ENCODE measurements around the gene SLF2.

DNA sequence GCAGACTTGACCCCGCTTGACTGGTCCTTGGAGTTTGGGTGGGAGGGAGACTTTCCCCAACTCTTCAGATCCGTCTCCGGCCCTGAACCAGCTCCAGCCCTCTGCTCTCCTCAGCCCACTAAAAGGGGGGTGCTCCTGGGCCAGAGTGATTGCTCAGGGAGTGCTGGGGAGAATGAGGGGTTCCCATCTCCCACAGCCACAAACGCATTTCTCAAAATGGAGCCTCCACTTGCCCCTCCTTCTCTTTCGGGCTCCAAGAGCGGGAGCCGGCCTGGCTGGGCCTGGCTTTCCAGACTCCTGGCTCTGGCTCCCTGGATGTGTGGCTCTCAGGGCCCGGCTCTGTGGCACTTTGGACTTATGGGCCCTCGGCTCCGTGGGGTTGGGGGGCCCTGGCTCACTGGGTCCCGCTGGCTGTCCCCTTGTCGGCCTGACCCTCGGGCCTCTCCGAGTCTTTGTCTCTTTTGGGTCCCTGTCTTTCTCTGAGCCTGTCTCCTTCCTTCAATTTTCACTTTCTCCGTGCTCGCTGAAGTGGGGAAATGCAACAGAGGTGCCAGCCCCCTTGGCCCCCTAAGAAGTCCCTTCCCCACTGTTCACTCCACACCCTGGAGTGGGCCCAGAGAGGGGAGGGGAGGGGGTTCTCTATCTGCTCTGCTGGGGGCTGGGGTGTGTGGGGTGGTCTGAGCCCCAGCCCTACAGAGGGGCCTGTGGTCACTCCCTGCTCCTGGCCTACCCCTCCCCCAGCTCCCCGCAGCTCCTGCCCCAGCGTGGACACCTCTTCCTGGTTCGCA, 87.6 kb downstream of the SLF2 start:
- no peak for TF ChIP-seq CTCF (conservative IDR thresholded peaks at IDR 0.05)
- no peak for TF ChIP-seq EZH2 (IDR thresholded peaks at IDR 0.05; ENCODE audit: low read depth)

Data from PC-9 (cell line).